NCI-H774 (cell line): ENCODE data around the gene DDR2.

ENCODE experiments used
- DNase-seq: peaks from one replicate; lab custom pipeline; 2025; lab: John Stamatoyannopoulos, UW

The DDR2 gene

GRCh38 chr1:162699366-162699765 is 67.1 kb downstream of the DDR2 start:
- no peak for DNase-seq

GRCh38 chr1:162700131-162700530 is 67.9 kb downstream of the DDR2 start:
- no peak for DNase-seq

- no peak for DNase-seq
Observed at GRCh38 chr1:162701286-162701685, 69.0 kb downstream of the DDR2 start.

DNA sequence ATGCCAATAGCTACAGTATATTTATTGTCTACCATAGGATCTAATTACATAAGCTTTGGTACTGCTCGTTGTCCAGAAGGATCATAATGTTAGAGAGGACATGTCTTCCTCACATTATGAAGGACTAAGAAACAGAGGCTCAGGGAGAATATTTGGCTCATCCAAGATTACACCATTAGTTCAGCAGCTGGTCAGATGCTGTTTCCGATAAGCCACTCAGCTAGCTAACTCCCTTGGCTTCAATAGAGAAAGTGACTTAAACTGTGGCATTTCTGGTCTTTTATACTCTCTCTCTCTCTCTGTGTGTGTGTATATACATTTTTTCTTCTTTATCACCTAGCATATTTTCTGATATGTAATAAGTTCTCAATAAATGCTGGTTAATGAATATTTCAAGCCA is 70.4 kb downstream of the DDR2 start:
- no peak for DNase-seq

DNA sequence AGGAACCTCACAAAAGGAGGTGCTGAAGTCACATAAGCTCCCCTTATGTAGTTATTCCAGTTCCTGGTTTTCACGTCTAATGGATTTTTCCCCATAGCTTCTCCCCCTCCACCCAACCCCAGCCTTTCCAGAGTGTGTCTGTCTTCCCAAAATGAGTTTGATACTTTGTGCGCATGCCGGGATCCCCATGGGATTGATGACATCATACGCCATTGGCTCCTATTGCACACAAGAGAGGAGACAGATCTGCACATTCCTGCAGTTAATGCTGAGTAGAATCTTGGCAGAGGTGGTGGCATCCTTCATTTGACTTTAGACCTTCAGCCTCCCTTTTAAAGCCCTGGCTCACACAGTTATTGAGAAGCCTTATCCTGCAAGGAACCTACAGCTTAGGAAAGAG is 71.4 kb downstream of the DDR2 start:
- DNase-seq = no peak

DNA sequence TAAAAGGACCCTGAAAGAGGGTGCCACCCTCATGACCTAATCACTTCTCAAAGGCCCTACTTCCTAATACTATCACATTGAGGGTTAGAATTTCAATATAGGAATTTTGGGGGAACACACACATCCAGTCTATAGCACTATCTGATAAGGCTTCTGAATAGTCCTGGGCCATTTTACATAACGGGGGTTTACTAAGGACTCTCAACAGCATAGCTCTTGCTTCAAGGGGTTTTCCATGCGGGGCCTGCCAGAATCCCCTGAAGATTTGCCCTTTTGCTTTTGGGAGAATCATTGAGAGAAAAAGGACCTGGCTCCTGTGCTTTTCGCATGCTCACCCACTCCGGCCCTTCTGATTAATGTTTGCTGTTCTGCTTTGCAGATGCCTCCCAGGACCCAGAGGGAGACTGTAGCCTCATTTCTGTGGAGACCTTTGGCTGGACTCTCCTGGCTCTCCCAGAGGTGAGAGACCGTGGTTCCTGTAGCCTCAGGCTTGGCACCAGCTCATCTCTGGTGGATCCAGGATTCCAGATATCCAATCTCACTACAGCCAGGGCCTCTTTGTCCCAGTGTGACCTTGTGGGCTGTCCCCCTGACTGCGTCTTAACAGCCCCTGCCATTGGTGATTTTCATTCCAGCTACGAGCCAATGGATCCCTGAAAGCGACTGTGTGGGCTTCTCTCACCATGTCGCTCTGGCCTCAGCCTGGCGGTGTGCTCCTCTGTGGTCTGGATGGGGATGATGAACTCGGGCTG is 72.6 kb downstream of the DDR2 start:
- no peak for DNase-seq

DNA sequence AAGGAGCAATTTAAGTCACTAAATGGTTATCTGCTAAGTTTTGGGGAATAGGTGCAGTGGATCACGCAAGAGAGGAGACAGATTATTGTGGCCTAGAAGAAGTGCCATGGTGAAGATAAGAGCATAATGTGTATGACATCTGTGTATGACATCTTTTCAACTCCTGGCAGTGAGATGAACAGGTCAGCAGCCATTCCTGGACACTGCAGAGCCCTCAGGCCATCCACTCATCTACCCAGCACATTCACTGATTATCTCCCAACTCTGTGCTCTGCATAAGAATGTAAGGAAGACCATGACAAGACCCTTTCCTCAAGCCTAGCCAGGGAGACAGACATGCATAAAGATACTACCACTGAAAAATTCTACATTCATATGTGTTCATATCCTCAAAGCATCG is 73.7 kb downstream of the DDR2 start:
- no peak for DNase-seq

DNA sequence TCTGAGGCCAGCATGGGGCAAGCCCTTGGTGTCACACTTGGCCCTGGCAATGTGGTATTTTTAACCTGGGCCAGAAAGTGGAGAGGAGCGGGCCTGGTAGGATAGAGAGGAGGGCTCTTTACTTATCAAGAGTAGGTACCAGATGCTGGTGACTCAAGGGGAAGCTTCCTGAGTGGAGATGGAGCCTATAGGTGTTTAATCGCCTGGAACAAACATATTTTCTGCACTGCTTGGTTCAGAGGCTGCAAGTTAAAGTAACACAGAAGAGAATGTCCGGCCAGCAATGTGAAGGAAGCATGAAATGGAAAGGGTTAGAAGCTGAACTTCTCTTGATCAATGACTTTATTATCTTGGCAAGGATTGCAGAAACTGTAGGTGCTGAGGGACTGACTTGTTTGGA is 74.3 kb downstream of the DDR2 start:
- no peak for DNase-seq

GRCh38 chr1:162708286-162708685 is 76.0 kb downstream of the DDR2 start:
- DNase-seq = no peak

- DNase-seq = no peak
Observed at GRCh38 chr1:162709132-162709860, 77.0 kb downstream of the DDR2 start.

- DNase-seq = no peak
Observed at GRCh38 chr1:162709870-162710269, 77.6 kb downstream of the DDR2 start.

- DNase-seq = no peak
Observed at GRCh38 chr1:162710345-162710744, 78.1 kb downstream of the DDR2 start.

GRCh38 chr1:162710780-162711465 is 78.7 kb downstream of the DDR2 start:
- DNase-seq = no peak

DNA sequence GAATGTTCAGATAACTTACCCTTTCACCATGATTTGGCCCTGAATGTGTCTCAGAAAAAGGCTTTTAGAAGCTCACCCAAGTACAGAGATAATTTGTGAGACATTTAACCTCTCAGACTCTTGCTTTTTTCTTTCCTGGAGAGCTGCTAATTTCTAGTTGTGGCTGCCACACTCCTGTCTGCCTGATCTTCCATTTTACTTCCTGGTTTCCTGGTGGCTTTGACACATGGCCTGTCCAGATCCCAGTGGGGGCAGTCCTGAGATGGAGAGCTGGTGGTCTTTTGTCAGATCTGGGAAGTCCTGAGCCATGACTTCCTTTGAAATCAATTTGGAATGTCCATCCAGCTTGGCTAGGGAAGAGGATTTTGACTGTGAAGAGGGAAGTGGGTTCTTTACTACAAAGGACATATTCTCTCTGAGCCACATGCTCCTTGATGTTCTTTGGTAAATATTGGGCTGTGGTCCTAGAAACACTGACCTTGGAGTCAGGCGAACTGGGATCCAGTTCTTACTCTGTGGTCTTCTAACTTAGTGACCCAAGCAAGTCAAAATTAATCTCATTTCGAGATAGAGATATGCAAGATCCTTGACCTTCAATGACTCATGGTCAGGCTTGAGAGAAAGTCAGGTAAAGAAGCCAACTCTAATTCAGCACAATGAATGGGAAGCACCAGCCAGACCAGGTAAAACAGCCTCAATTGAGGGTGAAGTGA is 80.2 kb downstream of the DDR2 start:
- no peak for DNase-seq

GRCh38 chr1:162716123-162716522 is 83.9 kb downstream of the DDR2 start:
- DNase-seq = no peak

DNA sequence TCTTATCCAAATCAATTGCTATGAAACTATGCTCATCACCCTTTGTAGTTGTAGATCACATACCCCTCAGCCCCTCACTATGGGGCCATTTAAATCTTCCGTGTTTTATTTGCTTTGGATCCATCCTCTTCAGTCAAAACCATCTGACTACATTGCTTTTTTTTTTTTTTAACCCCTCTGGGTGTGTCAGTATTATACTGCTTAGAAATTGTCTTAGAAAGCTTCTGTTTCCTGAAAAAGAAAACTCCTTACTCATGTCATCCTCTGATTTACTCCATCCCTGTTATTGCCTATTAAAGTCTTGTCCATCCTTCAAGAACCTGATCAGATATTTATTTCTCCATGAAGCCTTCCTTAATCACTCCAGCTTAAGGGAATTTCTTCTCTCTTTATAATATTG is 84.3 kb downstream of the DDR2 start:
- no peak for DNase-seq

DNA sequence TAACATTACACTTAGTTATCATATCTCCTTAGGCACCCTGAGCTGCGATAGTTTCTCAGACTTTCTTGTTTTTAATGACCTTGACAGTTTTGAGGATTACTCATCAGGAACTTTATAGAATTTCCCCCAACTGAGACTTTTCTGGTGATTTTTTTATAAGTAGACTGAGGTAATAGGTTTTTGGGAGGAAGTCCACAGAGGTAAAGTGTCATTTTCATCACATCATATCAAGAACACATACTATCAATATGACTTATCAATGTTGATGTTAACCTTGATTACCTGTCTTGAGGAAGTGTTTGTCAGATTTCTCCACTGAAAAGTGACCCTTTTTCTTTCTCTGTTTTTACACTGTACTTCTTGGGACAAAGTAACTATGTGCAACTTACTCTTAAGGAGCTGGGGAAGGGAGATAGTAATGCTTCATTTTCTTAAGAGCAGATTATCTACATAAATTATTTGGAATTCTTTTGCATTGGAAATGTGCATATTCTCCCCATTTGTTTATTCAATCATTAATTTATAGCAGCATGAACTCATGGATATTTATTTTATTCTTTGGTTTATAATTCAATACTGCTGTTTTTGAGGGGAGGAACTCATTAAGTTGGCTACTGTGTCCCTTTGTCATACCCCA is 85.4 kb downstream of the DDR2 start:
- DNase-seq = no peak

- DNase-seq = no peak
Observed at GRCh38 chr1:162719678-162720077, 87.4 kb downstream of the DDR2 start.

DNA sequence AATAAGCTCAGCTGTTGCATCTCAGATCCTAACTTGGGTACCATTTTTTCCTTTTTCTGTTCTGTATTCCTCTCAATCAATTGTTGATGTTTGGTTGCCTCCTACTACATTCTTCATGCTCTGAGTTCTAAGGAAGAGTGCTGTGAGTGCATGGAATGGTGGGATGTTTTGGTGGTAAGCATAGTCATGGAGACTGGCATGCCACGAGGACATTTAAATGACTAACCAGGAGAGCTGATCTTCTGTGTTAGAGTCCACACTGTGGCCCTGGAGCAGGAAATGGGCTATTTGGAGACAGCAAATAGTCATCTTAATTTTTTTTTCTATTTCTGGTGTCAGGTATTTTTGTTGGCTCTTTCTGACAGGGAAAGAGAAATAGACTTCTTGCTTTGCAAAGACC is 88.7 kb downstream of the DDR2 start:
- no peak for DNase-seq

DNA sequence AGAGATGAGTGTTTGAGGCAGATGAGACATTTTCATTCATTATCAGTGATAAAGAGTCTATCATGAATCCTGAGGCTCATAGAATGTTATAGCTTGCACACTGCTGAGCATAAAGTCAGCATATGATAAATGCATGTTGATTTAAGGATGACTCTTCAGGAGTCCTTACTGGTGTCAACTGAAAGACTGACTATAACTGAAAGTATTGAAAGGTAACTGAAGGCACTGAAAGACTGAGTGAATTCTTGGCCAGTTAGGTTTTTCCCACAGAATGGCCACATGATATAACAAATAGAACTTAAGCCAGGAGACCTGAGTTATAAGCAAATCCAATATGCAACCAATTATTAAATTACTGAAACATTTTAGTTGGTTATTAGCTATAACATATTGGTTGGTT is 89.2 kb downstream of the DDR2 start:
- DNase-seq = no peak

DNA sequence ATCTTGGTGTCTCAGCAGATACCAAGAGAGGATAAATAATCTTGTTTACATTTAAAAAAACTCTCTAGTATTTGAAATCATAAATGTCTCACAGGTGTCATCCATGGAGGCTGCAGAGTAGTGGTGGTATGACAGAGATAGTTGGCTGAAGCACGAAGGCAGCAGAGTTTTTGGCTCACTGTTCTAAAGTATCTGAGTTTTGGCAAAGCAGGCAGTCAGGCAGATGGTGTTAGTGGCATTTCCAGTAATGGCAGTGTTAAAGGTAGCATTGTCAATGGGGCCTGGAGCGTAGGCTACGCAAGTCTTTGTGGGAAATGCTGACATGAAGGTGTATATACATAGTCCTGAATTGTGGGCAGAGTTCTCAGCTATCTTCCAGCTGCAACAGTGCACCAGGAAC is 89.8 kb downstream of the DDR2 start:
- DNase-seq = no peak

GRCh38 chr1:162724583-162725120 is 92.4 kb downstream of the DDR2 start:
- no peak for DNase-seq
